GM21360 (cell line): ENCODE results near the gene CABLES1.
"Not testable (repeated sequence)": the region's sequence is repeated elsewhere in the genome, so short reads cannot be mapped to it uniquely, and the experiment has no call there.

Experiments
- ATAC-seq: cut with Tn5 transposase; IDR thresholded peaks from one replicate; pipeline ENCODE4 v1.9.1; 2021; ENCODE audit warnings: mild to moderate bottlenecking, moderate library complexity; ENCODE audit not compliant: unreplicated experiment

Gene CABLES1

GRCh38 chr18:23259701-23260681, 124.7 kb downstream of the CABLES1 start:
- ATAC-seq: peak; percentile 40

- ATAC-seq: no peak
Observed at GRCh38 chr18:23260926-23261590, 125.8 kb downstream of the CABLES1 start.

- no peak for ATAC-seq
Observed at GRCh38 chr18:23263551-23264235, 128.4 kb downstream of the CABLES1 start.

DNA sequence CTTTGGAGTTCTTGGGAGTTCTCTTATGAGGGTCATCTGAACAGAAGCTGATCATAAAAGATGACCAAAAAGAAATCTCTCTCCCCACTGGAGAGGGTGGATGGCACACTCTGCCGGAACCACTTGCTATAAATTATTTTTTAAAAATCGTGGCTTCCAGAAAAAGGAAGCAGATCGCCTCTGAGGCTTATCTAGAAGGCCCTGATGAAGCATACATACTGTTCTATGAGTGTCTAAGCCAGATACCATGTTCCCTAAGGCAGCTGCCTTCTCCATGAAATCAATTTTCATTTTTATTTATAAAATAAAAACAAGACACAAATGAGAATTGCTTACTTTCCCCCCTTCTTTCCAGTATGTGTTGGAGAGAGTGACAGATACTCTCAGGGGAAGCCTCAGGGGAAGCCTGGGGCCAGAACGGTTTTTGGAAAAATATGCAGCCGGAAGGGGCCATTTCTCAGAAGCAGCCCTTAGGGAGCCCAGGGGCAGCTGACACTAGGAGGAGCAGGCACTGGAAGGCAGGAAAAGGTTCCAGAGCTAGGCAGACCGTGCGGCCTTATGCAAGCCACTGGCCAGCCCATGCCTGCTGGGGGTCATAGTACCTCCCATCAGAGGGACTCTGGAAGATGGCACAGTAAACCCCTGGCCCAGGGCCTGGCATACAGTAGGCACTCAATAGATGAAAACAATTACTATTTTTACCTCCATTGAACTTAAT, 130.6 kb downstream of the CABLES1 start:
- ATAC-seq: no peak

- ATAC-seq: no peak
Observed at GRCh38 chr18:23266717-23267446, 131.6 kb downstream of the CABLES1 start.

- ATAC-seq: no peak
Observed at GRCh38 chr18:23267447-23267776, 132.1 kb downstream of the CABLES1 start.

GRCh38 chr18:23268641-23269040, 133.4 kb downstream of the CABLES1 start:
- ATAC-seq: no peak

DNA sequence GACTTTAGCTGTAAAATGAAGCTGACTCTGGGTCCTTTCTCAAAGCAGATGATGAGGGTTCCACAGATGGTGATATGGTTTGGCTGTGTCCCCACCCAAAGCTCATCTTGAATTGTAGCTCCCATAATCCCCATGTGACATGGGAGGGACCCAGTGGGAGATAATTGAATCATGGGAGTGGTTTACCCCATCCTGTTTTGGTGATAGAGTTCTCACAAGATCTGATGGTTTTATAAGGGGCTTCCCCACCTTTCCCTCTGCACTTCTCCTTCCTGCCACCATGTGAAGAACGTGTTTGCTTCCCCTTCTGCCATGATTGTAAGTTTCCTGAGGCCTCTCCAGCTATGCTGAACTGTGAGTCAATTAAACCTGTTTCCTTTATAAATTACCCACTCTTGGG, 133.8 kb downstream of the CABLES1 start:
- ATAC-seq: not testable (repeated sequence)

GRCh38 chr18:23269928-23270327, 134.6 kb downstream of the CABLES1 start:
- ATAC-seq: no peak

GRCh38 chr18:23270986-23271680, 135.8 kb downstream of the CABLES1 start:
- ATAC-seq: no peak

GRCh38 chr18:23272498-23273232, 137.4 kb downstream of the CABLES1 start:
- ATAC-seq: no peak

DNA sequence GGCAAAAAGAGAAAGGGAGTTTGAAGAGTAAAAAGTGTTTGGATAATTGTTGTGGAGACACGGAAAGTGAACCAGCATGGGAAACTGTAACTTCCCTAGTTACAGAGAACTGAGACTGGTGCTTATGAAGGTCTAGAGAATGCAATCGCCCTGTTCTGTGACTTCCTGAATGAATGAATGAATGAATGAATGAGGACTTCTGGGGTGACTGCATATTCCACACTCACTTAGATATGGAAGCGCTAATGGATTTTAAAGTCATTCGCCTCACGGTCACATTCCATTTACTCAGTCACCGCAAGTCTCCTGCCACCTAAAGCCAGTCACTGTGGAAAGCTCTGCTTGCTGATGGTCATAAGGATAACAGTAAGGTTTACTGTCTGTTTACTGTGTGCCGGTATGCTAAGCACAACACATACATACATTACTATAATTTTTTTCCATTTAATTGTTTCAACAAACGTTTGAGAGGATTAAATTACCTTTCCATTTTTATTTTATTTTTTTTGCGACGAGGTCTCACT, 138.2 kb downstream of the CABLES1 start:
- no peak for ATAC-seq

DNA sequence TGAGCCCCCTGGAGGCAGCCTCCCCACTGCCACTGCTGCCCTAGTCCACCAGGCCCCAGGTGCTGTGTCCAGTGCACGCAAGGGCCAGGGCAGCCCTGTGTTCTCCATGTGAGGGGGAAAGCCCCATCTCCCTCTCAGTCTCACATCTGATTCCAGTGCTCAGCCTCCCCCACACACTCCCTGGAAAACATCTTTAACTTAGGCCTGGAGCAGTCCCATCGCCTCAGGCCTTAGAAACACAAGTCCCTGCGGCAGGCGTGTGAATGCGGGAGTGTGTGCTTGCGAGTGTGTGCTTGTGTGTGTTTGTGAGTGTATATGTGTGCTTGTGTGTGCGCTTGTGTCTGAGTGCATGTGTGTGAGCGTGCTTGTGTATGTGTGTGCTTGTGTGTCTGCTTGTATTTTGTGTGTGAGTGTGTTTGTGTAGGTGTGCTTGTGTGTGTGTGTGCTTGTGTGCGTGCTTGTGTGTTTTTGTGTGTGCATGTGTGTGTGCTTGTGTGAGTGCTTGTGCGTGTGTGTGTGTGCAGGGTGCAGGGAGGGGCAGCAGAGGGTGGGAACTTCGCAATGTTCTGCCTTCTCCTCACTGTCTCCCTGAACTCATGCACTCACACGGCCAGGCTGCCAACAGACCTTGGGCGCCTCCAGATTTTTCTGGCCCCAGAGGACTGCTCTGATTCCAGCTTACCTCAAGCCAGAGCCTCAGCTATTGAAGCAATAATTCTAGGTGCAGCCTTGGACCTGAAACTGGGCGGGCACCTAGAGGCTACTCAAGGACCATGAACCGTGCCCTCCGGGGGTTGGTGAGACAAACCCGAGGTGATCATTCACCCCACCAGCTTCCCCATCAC, 139.6 kb downstream of the CABLES1 start:
- no peak for ATAC-seq

DNA sequence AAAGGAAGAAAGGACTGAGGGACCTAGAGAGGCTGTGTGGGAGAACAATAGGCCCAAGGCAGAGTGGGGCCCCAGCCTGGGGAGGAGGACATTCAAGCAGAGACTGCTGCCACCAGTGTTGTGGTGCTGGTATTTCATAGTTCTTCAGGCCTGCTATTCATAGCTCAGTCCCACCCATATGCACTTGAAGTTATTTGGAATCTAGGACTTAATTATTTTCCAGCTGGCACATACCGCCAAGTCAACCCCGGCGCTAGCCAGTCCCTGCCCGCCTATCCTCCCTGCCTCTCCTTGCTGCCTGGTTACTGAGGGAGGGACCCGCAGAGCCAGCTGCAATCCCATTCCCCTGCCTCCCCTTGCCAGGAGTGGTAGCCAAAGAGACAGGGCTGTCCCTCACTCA, 141.2 kb downstream of the CABLES1 start:
- ATAC-seq: no peak

GRCh38 chr18:23277399-23277798, 142.1 kb downstream of the CABLES1 start:
- ATAC-seq: no peak

GRCh38 chr18:23279931-23280330, 144.6 kb downstream of the CABLES1 start:
- no peak for ATAC-seq

DNA sequence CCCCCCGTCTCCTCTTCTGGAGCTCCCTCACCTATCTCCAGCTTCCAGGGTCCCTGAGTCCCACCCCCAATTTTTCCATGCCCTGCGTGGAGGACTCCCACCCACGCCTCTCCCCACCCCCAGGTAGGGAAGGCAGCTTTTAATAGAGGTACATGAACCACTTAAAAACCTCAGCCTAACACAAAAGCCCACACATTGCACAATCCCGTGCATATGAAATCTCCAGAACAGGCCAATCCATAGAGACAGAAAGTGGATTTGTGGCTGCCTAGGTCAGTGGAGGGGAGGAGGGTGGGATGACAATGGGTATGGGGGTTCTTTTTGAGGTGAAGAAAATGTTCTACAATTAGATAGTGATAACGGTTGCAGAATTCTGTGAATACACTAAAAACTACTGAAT, 145.6 kb downstream of the CABLES1 start:
- ATAC-seq: no peak
